Measurements from ENCODE around the gene MARCKSL1. TPM values are rescaled to one million over a fixed set of nuclear protein-coding genes. Genes with fewer than 3 reads are reported as not detected.

The MARCKSL1 gene
- total and polyA plus RNA-seq, 2 of the 13 experiments (the other 11 are each of a cell fraction or from before 2014, with no cell fraction given), result 81.9 to 155 TPM

DNA sequence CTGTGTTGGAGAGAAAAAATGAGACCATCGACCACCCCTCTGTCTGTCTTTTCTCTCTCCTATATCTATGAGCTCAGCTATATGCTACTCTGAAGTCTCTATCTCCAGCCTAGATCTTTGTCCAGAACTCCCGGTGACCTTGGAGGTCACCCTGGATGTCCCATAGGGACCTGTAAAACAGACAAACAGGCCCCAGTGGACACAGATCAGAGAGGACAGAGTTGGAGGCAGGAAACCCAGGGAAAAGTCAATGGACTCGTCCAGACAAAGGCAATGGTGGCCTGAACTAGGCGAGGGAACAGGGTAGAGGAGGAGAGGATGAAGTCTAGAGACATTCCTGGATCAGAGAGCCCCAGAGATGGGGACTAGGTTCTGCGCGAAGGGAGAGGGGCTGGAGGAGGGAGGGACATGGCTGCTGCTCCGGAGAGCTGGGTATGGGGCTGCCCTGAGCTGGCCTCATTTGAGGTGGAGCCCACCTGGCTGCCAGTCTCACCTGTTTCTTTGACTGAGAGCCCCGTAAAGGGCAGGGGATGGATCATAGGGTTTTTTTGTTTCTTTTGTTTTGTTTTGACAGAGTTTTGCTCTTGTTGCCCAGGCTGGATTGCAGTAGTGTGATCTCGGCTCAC, 10.6 kb upstream of the MARCKSL1 start:
- intact Hi-C loops (cut with micrococcal nuclease; ENCODE audit: unreplicated experiment), result no loop called here
- FAIRE-seq, result no peak
- TF ChIP-seq HDAC1 (CRISPR knock-in tag; IDR thresholded peaks at IDR 0.05) (no peak), NR2F6 (IDR thresholded peaks at IDR 0.05) (peak; percentile 53; the same call in 1 of the 2 replicates), NR2F6 (CRISPR knock-in tag; IDR thresholded peaks at IDR 0.05) (peak; percentile 31; the same call in 1 of the 2 replicates), ZNF501 (CRISPR knock-in tag; IDR thresholded peaks at IDR 0.05) (no peak), ZBTB3 (CRISPR knock-in tag; IDR thresholded peaks at IDR 0.05; ENCODE audit: borderline replicate concordance, low read depth) (no peak), SOX13 (IDR thresholded peaks at IDR 0.05) (no peak), SOX13 (CRISPR knock-in tag; conservative IDR thresholded peaks at IDR 0.05 in 1 of 2, IDR thresholded peaks at IDR 0.05 in 1 of 2) (peak in 1 of 2 experiments; percentile 15; a peak in 1 of 4 replicates), RARA (CRISPR knock-in tag; IDR thresholded peaks at IDR 0.05) (0 out of 2 replicates have a peak, but pooled peaks have one; percentile 28), ZNF614 (CRISPR knock-in tag; IDR thresholded peaks at IDR 0.05; ENCODE audit: borderline replicate concordance) (0 out of 2 replicates have a peak, but pooled peaks have one; percentile 21)
- TF ChIP-seq, protein P1, sequence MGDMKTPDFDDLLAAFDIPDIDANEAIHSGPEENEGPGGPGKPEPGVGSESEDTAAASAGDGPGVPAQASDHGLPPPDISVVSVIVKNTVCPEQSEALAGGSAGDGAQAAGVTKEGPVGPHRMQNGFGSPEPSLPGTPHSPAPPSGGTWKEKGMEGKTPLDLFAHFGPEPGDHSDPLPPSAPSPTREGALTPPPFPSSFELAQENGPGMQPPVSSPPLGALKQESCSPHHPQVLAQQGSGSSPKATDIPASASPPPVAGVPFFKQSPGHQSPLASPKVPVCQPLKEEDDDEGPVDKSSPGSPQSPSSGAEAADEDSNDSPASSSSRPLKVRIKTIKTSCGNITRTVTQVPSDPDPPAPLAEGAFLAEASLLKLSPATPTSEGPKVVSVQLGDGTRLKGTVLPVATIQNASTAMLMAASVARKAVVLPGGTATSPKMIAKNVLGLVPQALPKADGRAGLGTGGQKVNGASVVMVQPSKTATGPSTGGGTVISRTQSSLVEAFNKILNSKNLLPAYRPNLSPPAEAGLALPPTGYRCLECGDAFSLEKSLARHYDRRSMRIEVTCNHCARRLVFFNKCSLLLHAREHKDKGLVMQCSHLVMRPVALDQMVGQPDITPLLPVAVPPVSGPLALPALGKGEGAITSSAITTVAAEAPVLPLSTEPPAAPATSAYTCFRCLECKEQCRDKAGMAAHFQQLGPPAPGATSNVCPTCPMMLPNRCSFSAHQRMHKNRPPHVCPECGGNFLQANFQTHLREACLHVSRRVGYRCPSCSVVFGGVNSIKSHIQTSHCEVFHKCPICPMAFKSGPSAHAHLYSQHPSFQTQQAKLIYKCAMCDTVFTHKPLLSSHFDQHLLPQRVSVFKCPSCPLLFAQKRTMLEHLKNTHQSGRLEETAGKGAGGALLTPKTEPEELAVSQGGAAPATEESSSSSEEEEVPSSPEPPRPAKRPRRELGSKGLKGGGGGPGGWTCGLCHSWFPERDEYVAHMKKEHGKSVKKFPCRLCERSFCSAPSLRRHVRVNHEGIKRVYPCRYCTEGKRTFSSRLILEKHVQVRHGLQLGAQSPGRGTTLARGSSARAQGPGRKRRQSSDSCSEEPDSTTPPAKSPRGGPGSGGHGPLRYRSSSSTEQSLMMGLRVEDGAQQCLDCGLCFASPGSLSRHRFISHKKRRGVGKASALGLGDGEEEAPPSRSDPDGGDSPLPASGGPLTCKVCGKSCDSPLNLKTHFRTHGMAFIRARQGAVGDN (CRISPR knock-in tag; IDR thresholded peaks at IDR 0.05), result peak; percentile 32; the same call in 1 of the 2 replicates
- TF ChIP-seq, protein P2, sequence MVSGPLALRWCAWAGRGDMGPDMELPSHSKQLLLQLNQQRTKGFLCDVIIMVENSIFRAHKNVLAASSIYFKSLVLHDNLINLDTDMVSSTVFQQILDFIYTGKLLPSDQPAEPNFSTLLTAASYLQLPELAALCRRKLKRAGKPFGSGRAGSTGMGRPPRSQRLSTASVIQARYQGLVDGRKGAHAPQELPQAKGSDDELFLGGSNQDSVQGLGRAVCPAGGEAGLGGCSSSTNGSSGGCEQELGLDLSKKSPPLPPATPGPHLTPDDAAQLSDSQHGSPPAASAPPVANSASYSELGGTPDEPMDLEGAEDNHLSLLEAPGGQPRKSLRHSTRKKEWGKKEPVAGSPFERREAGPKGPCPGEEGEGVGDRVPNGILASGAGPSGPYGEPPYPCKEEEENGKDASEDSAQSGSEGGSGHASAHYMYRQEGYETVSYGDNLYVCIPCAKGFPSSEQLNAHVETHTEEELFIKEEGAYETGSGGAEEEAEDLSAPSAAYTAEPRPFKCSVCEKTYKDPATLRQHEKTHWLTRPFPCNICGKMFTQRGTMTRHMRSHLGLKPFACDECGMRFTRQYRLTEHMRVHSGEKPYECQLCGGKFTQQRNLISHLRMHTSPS (CRISPR knock-in tag; IDR thresholded peaks at IDR 0.05; ENCODE audit: low read depth), result no peak
- TF ChIP-seq, protein P3, sequence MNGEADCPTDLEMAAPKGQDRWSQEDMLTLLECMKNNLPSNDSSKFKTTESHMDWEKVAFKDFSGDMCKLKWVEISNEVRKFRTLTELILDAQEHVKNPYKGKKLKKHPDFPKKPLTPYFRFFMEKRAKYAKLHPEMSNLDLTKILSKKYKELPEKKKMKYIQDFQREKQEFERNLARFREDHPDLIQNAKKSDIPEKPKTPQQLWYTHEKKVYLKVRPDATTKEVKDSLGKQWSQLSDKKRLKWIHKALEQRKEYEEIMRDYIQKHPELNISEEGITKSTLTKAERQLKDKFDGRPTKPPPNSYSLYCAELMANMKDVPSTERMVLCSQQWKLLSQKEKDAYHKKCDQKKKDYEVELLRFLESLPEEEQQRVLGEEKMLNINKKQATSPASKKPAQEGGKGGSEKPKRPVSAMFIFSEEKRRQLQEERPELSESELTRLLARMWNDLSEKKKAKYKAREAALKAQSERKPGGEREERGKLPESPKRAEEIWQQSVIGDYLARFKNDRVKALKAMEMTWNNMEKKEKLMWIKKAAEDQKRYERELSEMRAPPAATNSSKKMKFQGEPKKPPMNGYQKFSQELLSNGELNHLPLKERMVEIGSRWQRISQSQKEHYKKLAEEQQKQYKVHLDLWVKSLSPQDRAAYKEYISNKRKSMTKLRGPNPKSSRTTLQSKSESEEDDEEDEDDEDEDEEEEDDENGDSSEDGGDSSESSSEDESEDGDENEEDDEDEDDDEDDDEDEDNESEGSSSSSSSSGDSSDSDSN (CRISPR knock-in tag; IDR thresholded peaks at IDR 0.05), result 0 out of 2 replicates have a peak, but pooled peaks have one; percentile 22

More for the DNA sequence above, 10.6 kb upstream of the MARCKSL1 start:
- no peaks in the 10 kb centered on the region for H4K20me1 ChIP-seq (ENCODE audit: insufficient read depth, low read length)
- H3K4me1 ChIP-seq (ENCODE audit: insufficient read depth, low read length), result peaks cover 85% of the 10 kb centered on the region
- H3K79me2 ChIP-seq (ENCODE audit: insufficient read depth, low read length), result no peaks in the 10 kb centered on the region
- POLR2A ChIA-PET, result interaction anchor here (0.8 to 10.1 kb wide), 5 partner anchors 9 to 96 kb away, joined by 3 to 222 read pairs (median 5); partner anchors contain the start of genes LCK and MARCKSL1
- CTCF ChIA-PET (ENCODE audit: low intra/inter-chr PET ratio, low total read pairs), result no interaction called here
- H3K27ac ChIP-seq (ENCODE audit: extremely low read length, insufficient read depth, low read length), result peak overlapping the region; percentile 10
- DNase-seq (ENCODE audit: low spot score), result no peak
- no peaks in the 10 kb centered on the region for H3K27me3 ChIP-seq (ENCODE audit: control insufficient read depth in 1 of 2, insufficient read depth in 2 of 2, low read length in 2 of 2)
- no peaks in the 10 kb centered on the region for H3K36me3 ChIP-seq (replicated peaks in 1 of 2; ENCODE audit: control insufficient read depth in 1 of 2, insufficient read depth in 2 of 2, low read length in 2 of 2)
- no peak; the same call in 2 of the 3 replicates for ATAC-seq
- in situ Hi-C loops (cut with HindIII; ENCODE audit: extremely low pct_ligation_motif_present, low pct_unique_long_range_greater_than_20kb), result no loop called here
- H3K4me2 ChIP-seq (ENCODE audit: low read depth, low read length), result peak overlapping the region; percentile 71
- H2AFZ ChIP-seq (ENCODE audit: low read length), result no peak overlapping the region
- 33% methylated on average over 9 of the region's 9 CpGs for WGBS (ENCODE audit: low lambda C conversion rate)
- no peak overlapping the region for H3K9ac ChIP-seq (ENCODE audit: insufficient read depth, low read depth, low read length)
- no TSS peak for BruUV-seq (replicated peaks)
- no peak overlapping the region; a peak in 1 of 6 replicates for H3K4me3 ChIP-seq (replicated peaks in 1 of 3; ENCODE audit: insufficient read depth in 1 of 3, low read depth in 2 of 3, low read length in 3 of 3)
- H3K9me3 ChIP-seq (ENCODE audit: low read length), result no peaks in the 10 kb centered on the region

Data from HepG2 (cell line).